ENCODE data around the gene ABCB10. TPM values are rescaled to one million over a fixed set of nuclear protein-coding genes. Genes with fewer than 3 reads are reported as not detected.
"Not testable (repeated sequence)": the region's sequence is repeated elsewhere in the genome, so short reads cannot be mapped to it uniquely, and the experiment has no call there.

Gene ABCB10
- total and polyA plus RNA-seq, 7 donors, result 6.9 to 20.8 (median 10.8) TPM

- TF ChIP-seq CTCF (IDR thresholded peaks at IDR 0.05), result no peak
- DNase-seq (peak in 1 of 2 donors; percentile 29), ATAC-seq (no peak)
- Histone ChIP-seq H3K27me3 (ENCODE audit: insufficient read depth in 3 of 3, low read length in 2 of 3) (no peaks in the 10 kb centered on the region), H3K4me1 (peaks cover 24% of the 10 kb centered on the region), H3K27ac (peak overlapping the region; percentile 25), H3K4me3 (no peak overlapping the region), H3K9me3 (no peaks in the 10 kb centered on the region), H3K36me3 (ENCODE audit: insufficient read depth in 1 of 2, low read depth in 1 of 2) (peaks cover 5 to 55% of the 10 kb centered on the region in 2 donors)
- WGBS, 3 donors, result 82 to 87% (median 85%) methylated on average over 3 of the region's 3 CpGs
- intact Hi-C loops (cut with DNase I), result no loop called here
Measured at GRCh38 chr1:229599218-229599954, 40.9 kb upstream of the ABCB10 start.

- intact Hi-C loops (cut with DNase I), result no loop called here
- WGBS, 3 donors, result 25 to 49% (median 38%) methylated on average over 3 of the region's 3 CpGs
- peak; percentile 52 to 82 (median 69) for ATAC-seq
- no peak for TF ChIP-seq CTCF (IDR thresholded peaks at IDR 0.05)
- Histone ChIP-seq H3K27ac (peak overlapping the region; percentile 84), H3K4me3 (peak overlapping the region; percentile 13), H3K9me3 (no peaks in the 10 kb centered on the region), H3K27me3 (ENCODE audit: insufficient read depth in 3 of 3, low read length in 2 of 3) (no peaks in the 10 kb centered on the region), H3K36me3 (ENCODE audit: insufficient read depth in 1 of 2, low read depth in 1 of 2) (peaks cover 5 to 56% of the 10 kb centered on the region in 2 donors), H3K4me1 (peaks cover 24% of the 10 kb centered on the region)
- DNase-seq, result no peak
Measured at GRCh38 chr1:229597877-229598276, 39.4 kb upstream of the ABCB10 start.

GRCh38 chr1:229596925-229597699 is 38.6 kb upstream of the ABCB10 start:
- Histone ChIP-seq H3K36me3 (ENCODE audit: insufficient read depth in 1 of 2, low read depth in 1 of 2) (peaks cover 5 to 56% of the 10 kb centered on the region in 2 donors), H3K27me3 (ENCODE audit: insufficient read depth in 3 of 3, low read length in 2 of 3) (no peaks in the 10 kb centered on the region), H3K4me1 (peaks cover 24% of the 10 kb centered on the region), H3K4me3 (peak overlapping the region; percentile 13), H3K27ac (peak overlapping the region; percentile 84), H3K9me3 (no peaks in the 10 kb centered on the region)
- ATAC-seq (peak; percentile 94 to 97 (median 95)), DNase-seq (peak; percentile 66 to 76)
- WGBS, 3 donors, result 9 to 13% (median 12%) methylated on average over 7 of the region's 7 CpGs
- intact Hi-C loops (cut with DNase I), result no loop called here
- peak; percentile 23 for TF ChIP-seq CTCF (IDR thresholded peaks at IDR 0.05)

GRCh38 chr1:229595876-229596275 is 37.4 kb upstream of the ABCB10 start:
- H3K27ac ChIP-seq; ATAC-seq; H3K4me3 ChIP-seq; H3K9me3 ChIP-seq; DNase-seq; intact Hi-C loops (cut with DNase I); H3K27me3 ChIP-seq (ENCODE audit: insufficient read depth in 3 of 3, low read length in 2 of 3): not testable (repeated sequence)
- Histone ChIP-seq H3K4me1 (peaks cover 24% of the 10 kb centered on the region), H3K36me3 (ENCODE audit: insufficient read depth in 1 of 2, low read depth in 1 of 2) (peaks cover 5 to 51% of the 10 kb centered on the region in 2 donors)
- WGBS, 3 donors, result 97 to 99% (median 99%) methylated on average over 7 of the region's 7 CpGs
